Cardiac muscle cell (in vitro differentiated cells and primary cell): Measurements from ENCODE around the gene SMOC1. TPM values are rescaled to one million over a fixed set of nuclear protein-coding genes. Genes with fewer than 3 reads are reported as not detected.

Experiments
- DNase-seq, 2 donors: peaks; one replicate each; pipeline versions ENCODE4 v3.0.0 to v3.0.0-alpha.2; 2010 to 2017; ENCODE audit warnings: low read depth in 1 of 2, low spot score in 1 of 2
- H3K27ac ChIP-seq: fragments of 200-600 bp; sonication (generic); 2 replicates; pipeline ENCODE4 v1.5.1; 2016
- H3K27me3 ChIP-seq: fragments of 200-600 bp; sonication (generic); 2 replicates; pipeline ENCODE4 v1.6.0; 2016; ENCODE audit warnings: control low read depth
- H3K36me3 ChIP-seq: fragments of 200-600 bp; sonication (generic); 2 replicates; pipeline ENCODE4 v1.5.1; 2016; ENCODE audit warnings: control low read depth
- H3K4me1 ChIP-seq: fragments of 200-600 bp; sonication (generic); 2 replicates; pipeline ENCODE4 v1.8.1; 2017; ENCODE audit warnings: low read depth, mild to moderate bottlenecking, mixed run types
- H3K4me3 ChIP-seq: fragments of 200-600 bp; sonication (generic); 2 replicates; pipeline ENCODE4 v1.5.1; 2016; ENCODE audit warnings: mild to moderate bottlenecking
- H3K9me3 ChIP-seq: fragments of 200-600 bp; sonication (generic); 2 replicates; pipeline ENCODE4 v1.5.1; 2017; ENCODE audit warnings: low read depth, mild to moderate bottlenecking, control low read depth
- CTCF ChIP-seq: IDR thresholded peaks from 2 replicates; pipeline ENCODE4 v1.5.1; 2012; ENCODE audit warnings: low read depth, mild to moderate bottlenecking, low read length
- polyA plus RNA-seq: library from polyadenylated mRNA; unstranded; fragments of >200 nt; fragmentation: Nextera tagmentation; extraction: Ambion mirVana; gene quantifications from 2 replicates; pipeline ENCODE4 v1.2.1, GENCODE V29; 2016
- total RNA-seq: library from RNA; depleted of rRNA; stranded (reverse); fragments of >200 nt; gene quantifications from 2 replicates; pipeline ENCODE4 v1.2.3, GENCODE V29; 2016

Gene SMOC1
- total and polyA plus RNA-seq, 2 experiments from 2014 or later = 1.9 to 24.7 TPM

GRCh38 chr14:69953266-69953915 lies 74.2 kb downstream of the SMOC1 start:
- no peak overlapping the region for H3K27ac ChIP-seq
- H3K4me3 ChIP-seq = no peak overlapping the region
- H3K4me1 ChIP-seq = no peaks in the 10 kb centered on the region
- no peak for DNase-seq
- H3K36me3 ChIP-seq = no peaks in the 10 kb centered on the region
- peaks cover 5% of the 10 kb centered on the region for H3K27me3 ChIP-seq
- TF ChIP-seq CTCF = no peak
- H3K9me3 ChIP-seq = no peaks in the 10 kb centered on the region

GRCh38 chr14:69955855-69956845 lies 76.9 kb downstream of the SMOC1 start:
- H3K36me3 ChIP-seq = no peaks in the 10 kb centered on the region
- peaks cover 5% of the 10 kb centered on the region for H3K27me3 ChIP-seq
- no peak overlapping the region for H3K27ac ChIP-seq
- no peak for DNase-seq
- H3K4me1 ChIP-seq = no peaks in the 10 kb centered on the region
- no peak overlapping the region for H3K4me3 ChIP-seq
- TF ChIP-seq CTCF = no peak
- no peaks in the 10 kb centered on the region for H3K9me3 ChIP-seq

- Histone ChIP-seq H3K4me3 (no peak overlapping the region), H3K4me1 (no peaks in the 10 kb centered on the region), H3K27me3 (peaks cover 5% of the 10 kb centered on the region), H3K36me3 (no peaks in the 10 kb centered on the region), H3K9me3 (no peaks in the 10 kb centered on the region), H3K27ac (no peak overlapping the region)
- TF ChIP-seq CTCF = no peak
- no peak for DNase-seq
These were observed 77.8 kb downstream of the SMOC1 start for GRCh38 chr14:69956970-69957369.

- H3K36me3 ChIP-seq = no peaks in the 10 kb centered on the region
- H3K9me3 ChIP-seq = no peaks in the 10 kb centered on the region
- no peak for DNase-seq
- no peak for TF ChIP-seq CTCF
- H3K4me3 ChIP-seq = no peak overlapping the region
- H3K4me1 ChIP-seq = no peaks in the 10 kb centered on the region
- peaks cover 5% of the 10 kb centered on the region for H3K27me3 ChIP-seq
- no peak overlapping the region for H3K27ac ChIP-seq
These were observed 78.8 kb downstream of the SMOC1 start for GRCh38 chr14:69957986-69958385.

- Histone ChIP-seq H3K27ac (no peak overlapping the region), H3K36me3 (no peaks in the 10 kb centered on the region), H3K27me3 (peaks cover 5% of the 10 kb centered on the region), H3K4me1 (no peaks in the 10 kb centered on the region), H3K9me3 (no peaks in the 10 kb centered on the region), H3K4me3 (no peak overlapping the region)
- TF ChIP-seq CTCF = no peak
- no peak for DNase-seq
These were observed 79.9 kb downstream of the SMOC1 start for GRCh38 chr14:69959136-69959535.
